T follicular helper cell (primary cell): ENCODE measurements around the gene KRT14.
"Not testable (repeated sequence)": the region's sequence is repeated elsewhere in the genome, so short reads cannot be mapped to it uniquely, and the experiment has no call there.

Experiments
- DNase-seq: peaks from one replicate; pipeline ENCODE4 v3.0.0-alpha.2; 2020; ENCODE audit warnings: low read depth

KRT14 gene

DNA sequence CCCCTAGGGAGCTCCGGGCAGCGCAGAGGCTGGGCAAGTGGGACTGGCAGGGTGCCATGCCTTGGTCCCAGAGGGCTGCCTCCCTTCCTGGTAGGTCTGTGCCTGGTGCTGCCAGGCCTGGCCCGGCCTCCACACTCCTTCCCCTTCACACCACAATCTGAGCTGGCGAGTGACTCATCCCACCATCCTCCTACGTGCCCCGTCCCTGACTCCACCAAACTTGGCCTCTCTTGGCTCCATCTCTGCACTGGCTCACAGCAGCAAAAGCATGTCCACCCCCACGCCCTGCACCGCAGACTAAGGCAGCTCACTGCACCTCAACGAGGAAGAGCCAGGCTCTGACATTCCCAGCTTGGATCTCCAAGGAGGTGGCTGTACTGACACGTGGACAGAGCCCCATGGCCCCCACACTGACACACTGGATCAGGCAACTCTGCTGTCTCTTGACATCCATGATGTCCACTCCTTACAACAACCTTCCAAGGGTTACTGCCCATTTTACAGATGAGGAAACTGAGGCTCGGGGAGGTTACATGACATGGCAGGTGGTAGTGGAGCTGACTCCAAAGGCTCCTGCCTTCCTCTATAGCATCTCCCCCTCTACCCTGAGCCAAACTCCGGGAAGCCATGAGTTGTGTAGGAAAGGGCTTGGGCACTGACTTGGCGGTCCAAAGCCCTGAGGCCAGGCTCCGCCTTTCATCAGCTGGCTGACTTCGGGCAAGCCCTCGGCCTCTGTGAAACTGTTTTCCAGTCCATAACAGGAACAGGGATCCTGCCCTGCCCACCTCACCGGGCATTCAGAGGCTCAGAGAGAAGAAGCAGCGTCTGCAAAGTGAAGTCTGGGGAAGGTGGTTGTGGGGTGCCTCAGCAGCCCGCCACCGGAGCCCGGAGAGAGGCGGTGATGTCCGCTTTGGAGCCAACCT lies 38.5 kb downstream of the KRT14 start:
- no peak for DNase-seq

- DNase-seq, result no peak
These were observed 39.3 kb downstream of the KRT14 start for GRCh38 chr17:41547378-41547841.

DNA sequence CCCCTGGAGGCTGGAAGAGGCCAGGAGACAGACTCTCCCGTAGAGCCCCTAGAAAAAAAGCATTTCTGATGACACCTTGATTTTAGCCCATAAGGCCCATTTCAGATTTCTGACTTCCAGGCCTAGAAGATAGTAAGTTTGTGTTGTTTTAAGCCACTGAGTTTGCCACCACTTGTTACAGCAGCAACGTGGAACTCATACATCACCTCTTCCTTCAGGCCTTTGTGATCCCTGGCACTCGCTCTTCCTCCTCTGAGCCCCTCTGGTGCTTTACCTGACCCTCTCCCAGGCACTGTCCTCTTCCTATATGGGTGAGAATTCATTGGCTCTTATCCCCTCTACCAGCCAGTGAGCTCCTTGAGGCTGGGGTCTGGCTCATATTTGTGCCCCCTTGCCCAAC lies 39.9 kb downstream of the KRT14 start:
- no peak for DNase-seq

DNA sequence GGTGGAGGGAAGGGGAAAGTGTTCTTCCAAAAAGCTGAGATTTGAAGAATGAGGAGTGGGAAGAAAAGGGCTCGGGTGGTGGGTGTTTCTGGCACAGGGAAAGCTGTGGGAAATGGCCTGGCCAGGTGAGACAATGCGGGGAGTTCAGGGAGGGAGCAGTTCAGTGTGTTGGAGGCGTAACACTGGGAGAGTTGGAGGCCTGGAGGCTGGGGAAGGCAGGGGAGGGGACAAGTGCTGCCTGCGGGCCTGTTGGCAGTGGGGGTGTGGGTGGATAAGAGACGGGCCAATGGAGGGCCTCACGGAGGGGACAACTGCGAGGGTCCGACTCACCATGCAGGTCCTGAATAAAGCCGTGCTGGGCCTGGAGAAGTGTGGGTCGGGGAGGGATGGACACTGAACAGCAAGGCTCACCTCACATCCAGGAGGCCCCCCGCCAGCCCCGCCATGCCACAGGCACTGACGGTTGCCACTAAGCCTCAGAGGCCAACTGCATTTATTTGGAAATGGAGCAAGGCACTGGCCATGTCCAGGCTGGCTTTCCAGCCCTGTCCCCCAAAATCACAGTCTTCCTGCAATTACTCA lies 40.8 kb downstream of the KRT14 start:
- no peak for DNase-seq

DNA sequence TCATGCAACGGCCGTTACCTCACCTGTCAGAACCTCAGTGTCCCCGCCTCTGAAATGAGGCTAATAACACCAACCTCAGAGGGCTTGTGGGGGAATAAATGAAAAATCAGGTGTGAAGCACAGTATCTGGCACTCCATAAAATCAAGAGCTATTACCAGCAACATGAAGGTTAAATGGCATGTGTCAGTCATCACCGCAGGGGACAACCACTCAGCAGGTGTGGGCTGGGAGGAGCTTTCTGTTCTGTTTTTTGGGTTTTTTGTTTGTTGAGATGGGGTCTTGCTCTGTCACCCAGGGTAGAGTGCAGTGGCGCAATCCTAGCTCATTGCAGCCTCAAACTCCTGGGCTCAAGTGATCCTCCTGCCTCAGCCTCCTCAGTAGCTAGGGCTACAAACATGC lies 41.8 kb downstream of the KRT14 start:
- DNase-seq, result no peak

DNA sequence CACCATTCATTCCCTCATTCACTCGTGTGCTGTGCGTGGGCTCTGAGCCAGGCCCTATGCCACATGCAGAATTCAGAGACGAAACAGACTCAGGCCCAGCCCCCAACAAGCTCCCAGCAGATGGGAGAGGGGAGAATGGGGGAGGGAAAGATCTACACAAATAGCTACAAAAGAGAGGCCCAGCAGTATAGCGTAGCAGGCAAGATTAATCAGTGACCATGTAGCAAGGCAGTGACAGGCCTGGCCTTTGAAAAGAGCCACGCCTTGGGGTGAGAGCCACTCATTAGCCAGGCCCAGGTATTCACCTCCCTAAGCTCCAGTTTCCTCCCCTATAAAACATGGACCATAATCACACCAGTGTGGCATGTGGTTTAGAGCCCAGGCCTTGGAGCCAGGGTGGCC lies 42.2 kb downstream of the KRT14 start:
- no peak for DNase-seq

DNA sequence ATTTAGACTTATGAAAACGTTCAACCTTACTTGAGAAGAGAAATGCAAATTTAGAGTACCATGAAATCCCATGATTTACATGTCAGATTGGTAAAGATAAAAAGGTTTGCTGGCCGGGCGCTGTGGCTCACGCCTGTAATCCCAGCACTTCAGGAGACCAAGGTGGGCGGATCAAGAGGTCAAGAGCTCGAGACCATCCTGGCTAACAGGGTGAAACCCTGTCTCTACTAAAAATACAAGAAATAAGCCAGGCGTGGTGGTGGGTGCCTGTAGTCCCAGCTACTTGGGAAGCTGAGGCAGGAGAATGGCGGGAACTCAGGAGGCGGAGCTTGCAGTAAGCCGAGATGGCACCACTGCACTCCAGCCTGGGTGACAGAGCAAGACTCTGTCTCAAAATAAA lies 43.9 kb downstream of the KRT14 start:
- not testable (repeated sequence) for DNase-seq

- no peak for DNase-seq
These were observed 44.3 kb downstream of the KRT14 start for GRCh38 chr17:41542357-41542756.

DNA sequence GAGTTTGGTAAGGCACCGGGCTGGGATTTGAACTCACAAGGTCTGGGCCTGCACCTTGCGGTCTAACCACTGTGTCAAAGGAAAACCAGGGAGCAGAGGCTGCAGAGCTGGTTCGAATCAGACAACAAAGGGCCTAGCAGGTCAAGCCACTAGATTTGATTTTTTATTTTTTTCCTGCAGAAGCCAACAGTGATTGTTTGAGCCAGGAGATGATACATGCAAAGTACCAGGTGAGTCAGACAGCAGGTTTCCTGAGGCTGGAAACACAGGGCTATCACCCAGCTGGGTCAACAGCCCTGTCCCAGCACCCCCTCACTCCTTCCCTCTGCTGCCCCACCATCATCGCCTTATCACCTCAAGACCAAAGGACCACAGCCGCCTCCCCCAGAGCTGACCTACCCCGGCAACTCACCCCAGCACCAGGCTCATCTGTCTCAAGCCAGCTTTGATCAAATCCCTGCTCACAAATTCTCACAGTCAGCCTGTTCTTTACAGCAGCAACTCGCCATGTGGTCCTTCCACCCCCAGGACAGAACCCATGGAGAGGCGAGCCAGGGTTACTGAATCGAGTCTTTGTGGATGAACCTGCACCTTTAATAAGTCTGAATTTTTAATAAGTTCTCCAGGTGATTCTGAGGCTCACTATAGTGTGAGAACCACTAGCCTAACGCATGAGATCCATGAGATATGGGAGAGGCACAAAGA lies 45.6 kb downstream of the KRT14 start:
- DNase-seq, result no peak

DNA sequence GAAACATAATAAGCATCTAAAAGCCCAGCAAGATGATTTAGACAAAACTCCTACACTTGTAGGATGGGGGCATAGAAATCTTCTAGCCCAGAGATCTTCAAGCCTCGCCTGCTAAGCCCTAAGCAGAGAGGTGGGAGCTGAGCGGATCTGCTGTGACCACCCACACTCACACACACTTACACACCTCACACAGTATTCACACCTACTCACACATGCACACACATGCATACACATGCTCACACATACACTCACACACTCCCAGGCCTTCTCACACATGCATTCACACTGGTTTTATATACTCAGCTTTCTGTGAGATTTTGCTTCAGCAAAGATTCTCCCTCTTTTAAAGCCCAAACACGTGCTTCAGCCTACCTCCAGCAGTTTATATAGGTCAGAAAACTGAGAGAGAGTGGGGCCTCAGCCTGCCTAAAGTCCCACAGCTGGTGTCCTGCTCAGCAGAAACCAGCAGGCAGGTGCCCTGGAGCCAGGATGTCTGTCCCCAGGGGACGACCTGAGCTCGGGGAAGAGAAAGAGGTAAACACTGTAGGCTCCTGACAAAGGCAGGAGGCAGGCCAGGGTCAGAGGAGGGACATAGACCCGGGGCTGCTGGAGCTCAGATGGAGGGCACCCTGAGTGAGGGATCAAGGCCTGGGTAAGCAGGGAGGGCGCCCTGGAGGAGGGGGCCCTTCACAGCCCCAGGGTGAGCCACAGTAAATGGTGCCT lies 46.6 kb downstream of the KRT14 start:
- no peak for DNase-seq

GRCh38 chr17:41539071-41539492 lies 47.6 kb downstream of the KRT14 start:
- no peak for DNase-seq

DNA sequence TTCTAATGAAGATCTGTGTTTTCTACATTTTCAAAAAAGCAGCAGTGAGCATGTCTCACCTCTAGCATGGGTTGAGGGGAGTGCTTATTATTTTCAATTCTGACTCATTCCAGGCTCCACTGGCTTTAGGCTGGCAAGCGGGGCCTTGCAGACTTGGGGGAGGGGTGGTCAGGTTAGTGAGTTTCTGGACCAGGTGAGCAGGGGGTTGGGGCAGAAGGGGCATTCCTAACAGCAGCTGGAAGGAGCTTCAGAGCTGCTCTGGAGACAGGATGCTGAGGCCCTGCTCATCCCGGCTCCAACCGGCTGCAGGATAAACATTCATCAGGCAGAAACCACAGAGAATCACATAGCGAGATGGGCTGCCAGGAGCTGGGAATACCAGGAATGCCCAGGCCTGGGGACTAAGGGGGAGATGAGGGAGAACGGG lies 48.1 kb downstream of the KRT14 start:
- no peak for DNase-seq

GRCh38 chr17:41537990-41538389 lies 48.7 kb downstream of the KRT14 start:
- no peak for DNase-seq

DNA sequence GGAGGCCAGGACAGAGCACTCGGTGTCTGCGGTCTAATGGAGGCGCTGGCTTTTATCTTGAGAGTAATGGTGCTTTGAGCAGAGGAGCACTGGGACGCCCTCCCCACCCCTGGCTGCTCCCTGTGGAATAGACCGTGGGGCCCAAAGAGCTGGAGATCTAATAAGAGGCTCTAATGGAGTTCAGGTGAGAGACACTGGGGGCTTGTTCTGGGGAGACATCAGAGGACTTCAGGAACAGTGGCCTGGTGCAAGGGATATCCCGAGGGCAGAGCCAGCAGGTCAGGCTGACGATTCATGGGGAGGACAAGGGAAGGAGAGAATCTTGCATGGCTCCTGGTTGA lies 49.1 kb downstream of the KRT14 start:
- DNase-seq, result no peak

DNA sequence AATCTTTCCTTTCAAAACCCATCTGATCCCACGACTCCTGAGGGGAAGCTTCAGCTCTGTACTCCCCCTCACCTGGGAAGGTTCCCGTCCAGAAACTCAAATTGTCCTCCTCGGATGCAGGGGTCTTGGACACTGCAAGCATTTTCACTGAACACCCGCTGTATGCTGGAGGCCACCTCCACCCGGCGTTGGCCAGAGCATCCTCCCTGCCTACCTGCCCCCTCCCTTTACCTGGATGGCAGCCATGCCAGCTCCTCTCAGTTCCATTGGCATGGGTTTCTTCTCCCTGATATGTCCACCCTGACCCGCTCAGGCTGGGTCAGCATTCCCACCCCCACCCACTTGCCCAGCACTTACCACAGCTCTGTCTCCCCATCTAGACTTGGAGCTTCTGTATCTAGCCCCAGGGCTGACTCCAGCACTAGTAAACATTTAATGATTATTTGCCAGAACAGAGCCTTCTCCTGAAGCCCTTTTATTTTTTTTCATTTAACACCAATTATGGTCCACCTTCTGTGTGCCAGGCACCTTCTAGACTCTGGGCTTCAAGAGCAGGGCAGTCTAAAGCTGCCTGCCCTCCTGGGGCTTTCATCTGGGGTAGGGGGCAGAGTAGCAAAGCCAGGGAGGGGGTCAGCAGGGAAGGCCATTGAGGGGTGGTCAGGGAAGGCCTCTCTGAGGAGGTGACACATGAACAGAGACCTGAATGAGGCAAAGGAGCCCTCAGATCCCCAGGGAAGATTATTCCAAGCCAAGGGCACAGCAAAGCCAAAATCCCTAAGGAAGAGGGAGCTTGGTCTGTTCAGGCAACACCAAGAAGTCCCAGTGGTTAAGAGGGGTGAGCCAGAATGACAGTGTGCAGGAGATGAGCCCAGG lies 49.7 kb downstream of the KRT14 start:
- no peak for DNase-seq

DNA sequence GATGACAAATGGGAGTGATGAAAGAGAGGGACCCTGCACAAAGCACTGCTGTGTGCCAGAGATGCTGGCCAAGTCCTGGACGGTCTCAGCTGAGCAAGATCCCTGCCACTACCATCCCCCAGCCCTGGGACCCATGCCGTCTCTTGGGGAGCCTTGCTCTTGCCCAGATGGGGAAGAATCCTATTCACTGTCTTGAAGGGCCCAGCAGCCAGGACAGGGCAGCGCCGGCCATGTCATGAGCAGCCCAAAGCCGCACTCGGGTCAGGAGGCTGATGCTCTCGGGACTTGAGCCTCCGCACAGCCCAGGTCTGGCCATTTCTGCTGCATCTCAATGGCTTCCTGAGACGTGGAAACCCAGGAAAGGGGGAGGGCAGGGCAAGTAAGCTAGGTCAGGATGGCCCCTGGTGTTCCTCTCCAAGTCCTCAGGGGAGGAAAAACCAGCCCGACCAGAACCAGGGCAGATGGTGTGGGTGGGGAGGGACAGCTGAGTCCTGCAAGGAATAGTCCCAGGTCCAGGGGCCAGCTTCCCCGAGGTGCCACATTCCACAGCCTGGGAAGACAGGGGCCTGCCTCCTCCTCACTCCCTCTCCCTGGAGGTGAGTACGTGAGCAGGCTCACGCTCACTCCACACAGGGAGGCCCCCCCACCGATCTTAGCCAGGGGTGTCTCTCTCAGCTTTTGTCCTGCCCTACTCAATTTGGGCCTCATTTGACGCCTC lies 50.8 kb downstream of the KRT14 start:
- no peak for DNase-seq

DNA sequence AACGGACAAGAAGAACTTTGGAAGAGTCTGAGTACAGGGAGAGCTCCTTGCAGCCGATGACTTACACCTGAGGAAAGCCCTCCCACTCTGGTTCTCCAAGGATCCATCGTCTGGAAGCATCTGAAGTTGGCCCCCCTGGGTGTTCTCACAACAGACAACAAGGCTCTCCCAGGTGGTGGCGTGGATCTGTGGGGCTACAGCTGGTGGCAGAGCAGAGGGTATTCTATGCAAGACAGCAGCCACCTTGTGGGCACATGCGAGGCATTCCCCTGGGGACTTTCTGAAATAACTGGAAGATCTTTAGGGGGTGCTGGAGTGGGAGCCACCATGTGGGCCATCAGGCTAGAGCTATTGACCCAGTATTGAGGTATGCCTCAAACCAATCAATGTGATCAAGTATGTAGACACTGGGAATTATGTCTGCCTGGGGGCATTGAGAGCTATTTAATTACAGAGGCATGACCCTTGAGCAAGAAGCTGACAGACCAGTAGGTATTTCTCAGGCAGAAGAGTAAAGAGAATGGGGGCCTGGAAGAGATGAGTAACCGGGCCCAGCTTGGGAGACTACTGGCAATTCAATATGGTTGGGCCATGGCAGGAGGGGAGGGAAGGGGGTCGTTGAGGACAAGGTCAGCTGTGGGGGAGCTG lies 51.7 kb downstream of the KRT14 start:
- DNase-seq, result no peak

DNA sequence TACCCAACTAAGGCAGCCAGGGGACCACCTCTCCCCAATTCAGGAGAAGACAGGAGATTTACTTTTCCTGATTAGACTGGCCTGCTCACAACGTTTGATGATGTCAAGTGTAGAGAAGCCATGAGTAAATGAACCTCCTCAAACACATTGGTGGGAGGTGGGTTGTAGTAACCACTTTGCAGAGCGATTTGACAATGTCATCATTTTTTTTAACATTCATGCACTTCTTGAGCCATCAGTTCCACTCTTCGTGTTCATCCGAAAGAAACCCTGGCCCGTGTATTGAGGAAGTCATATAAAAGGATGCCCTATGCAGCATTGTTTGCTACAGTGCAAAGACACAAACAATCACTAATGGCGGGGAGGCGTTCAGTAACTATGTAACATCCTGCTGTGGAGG lies 53.1 kb downstream of the KRT14 start:
- no peak for DNase-seq

DNA sequence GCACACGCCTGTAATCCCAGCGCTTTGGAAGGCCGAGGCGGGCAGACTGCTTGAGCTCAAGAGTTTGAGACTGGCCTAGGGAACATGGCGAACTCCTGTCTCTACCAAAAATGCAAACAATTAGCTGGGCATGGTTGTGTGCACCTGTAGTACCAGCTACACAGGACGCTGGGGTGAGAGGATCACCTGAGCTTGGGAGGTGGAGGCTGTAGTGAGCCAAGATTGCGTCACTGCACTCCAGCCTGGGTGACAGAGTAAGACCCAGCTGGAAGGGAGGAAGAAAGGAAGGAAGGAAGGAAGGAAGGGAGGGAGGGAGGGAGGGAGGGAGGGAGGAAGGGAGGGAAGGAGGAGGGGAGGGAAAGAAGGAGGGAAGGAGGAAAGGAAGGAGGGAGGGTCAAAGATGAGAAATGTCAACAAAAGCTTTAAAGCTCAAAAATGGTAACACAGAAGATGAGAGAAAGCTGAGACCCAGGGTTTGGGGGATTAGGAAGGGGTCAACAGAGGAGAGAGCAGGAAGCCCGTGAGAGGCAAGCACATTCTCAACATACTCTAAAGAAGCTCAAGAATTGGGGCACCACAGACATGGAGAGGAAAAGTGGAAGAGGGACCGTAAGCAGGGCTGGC lies 53.6 kb downstream of the KRT14 start:
- no peak for DNase-seq
